Endothelial cell (in vitro differentiated cells): ENCODE measurements around the gene ITCH. TPM values are rescaled to one million over a fixed set of nuclear protein-coding genes. Genes with fewer than 3 reads are reported as not detected.
"Not testable (repeated sequence)": the region's sequence is repeated elsewhere in the genome, so short reads cannot be mapped to it uniquely, and the experiment has no call there.

Experiments used
- DNase-seq: peaks from one replicate; pipeline ENCODE4 v3.0.0; 2021; ENCODE audit warnings: low spot score
- H3K27ac Mint-ChIP-seq: one replicate; pipeline ENCODE4 v1.8.0; 2021; ENCODE audit warnings: mixed read lengths, inconsistent platforms; ENCODE audit not compliant: unreplicated experiment
- H3K27me3 Mint-ChIP-seq: one replicate; pipeline ENCODE4 v1.8.0; 2021; ENCODE audit warnings: mild to moderate bottlenecking, moderate library complexity, mixed read lengths, inconsistent platforms; ENCODE audit not compliant: unreplicated experiment
- H3K36me3 Mint-ChIP-seq: one replicate; pipeline ENCODE4 v1.8.0; 2021; ENCODE audit warnings: mild to moderate bottlenecking, low read depth, mixed read lengths, inconsistent platforms; ENCODE audit not compliant: unreplicated experiment
- H3K4me1 Mint-ChIP-seq: one replicate; pipeline ENCODE4 v1.8.0; 2021; ENCODE audit warnings: mild to moderate bottlenecking, mixed read lengths, inconsistent platforms; ENCODE audit not compliant: unreplicated experiment
- H3K4me3 Mint-ChIP-seq: one replicate; pipeline ENCODE4 v1.8.0; 2021; ENCODE audit warnings: mild to moderate bottlenecking, mixed read lengths, inconsistent platforms; ENCODE audit not compliant: unreplicated experiment
- H3K9me3 Mint-ChIP-seq: one replicate; pipeline ENCODE4 v1.8.0; 2021; ENCODE audit warnings: mixed read lengths, inconsistent platforms; ENCODE audit not compliant: unreplicated experiment
- CTCF ChIP-seq: fragments of 200-600 bp; sonication (generic); IDR thresholded peaks from one replicate; pipeline ENCODE4 v1.5.0; 2021; ENCODE audit warnings: antibody characterized with exemption; ENCODE audit not compliant: unreplicated experiment
- total RNA-seq: library from RNA; stranded (reverse); fragmentation: NEBNext Ultra II Directional; extraction: Animal tissue kit (Norgen Biotek cat#: 25700); gene quantifications from one replicate; pipeline ENCODE4 v1.2.1, GENCODE V29; 2021; ENCODE audit not compliant: unreplicated experiment

ITCH gene
- total RNA-seq, 1 donor from 2014 or later = 46.8 TPM

DNA sequence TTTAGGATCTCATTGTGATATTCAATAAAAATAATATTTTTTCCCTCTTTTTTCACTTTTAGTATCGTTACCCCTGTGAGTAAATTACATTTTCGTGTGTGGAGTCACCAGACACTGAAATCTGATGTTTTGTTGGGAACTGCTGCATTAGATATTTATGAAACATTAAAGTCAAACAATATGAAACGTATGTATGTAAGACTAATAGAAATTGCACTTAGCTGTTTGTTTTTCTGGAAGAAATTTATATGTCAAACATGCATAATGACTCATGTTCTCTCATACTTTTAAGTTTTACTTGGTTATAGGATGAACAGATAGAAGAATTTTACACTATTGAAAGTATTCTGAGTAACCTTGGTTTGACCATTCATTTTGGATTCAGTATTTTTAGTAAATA lies 49.4 kb downstream of the ITCH start:
- no peak for DNase-seq
- H3K4me1 Mint-ChIP-seq = peaks cover 9% of the 10 kb centered on the region
- H3K27ac Mint-ChIP-seq = no peak overlapping the region
- H3K27me3 Mint-ChIP-seq = no peaks in the 10 kb centered on the region
- H3K9me3 Mint-ChIP-seq = no peaks in the 10 kb centered on the region
- TF ChIP-seq CTCF = no peak
- no peak overlapping the region for H3K4me3 Mint-ChIP-seq
- peaks cover 29% of the 10 kb centered on the region for H3K36me3 Mint-ChIP-seq

DNA sequence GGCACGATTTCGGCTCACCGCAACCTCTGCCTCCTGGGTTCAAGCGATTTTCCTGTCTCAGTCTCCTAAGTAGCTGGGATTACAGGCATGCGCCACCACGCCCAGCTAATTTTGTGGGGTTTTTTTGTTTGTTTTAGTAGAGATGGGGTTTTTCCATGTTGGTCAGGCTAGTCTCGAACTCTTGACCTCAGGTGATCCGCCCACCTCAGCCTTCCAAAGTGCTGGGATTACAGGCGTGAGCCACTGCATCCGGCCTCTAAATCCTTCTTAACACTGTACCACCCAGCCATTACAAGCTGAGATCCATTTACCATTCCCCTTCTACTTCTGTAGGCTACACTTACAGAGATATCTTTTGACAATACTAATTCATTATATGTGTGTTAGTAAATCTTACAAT lies 51.5 kb downstream of the ITCH start:
- H3K9me3 Mint-ChIP-seq, H3K27me3 Mint-ChIP-seq, H3K27ac Mint-ChIP-seq, DNase-seq, H3K4me1 Mint-ChIP-seq, H3K4me3 Mint-ChIP-seq: not testable (repeated sequence)
- peaks cover 14% of the 10 kb centered on the region for H3K36me3 Mint-ChIP-seq

- peak overlapping the region; percentile 51 for H3K27ac Mint-ChIP-seq
- DNase-seq = no peak
- peaks cover 14% of the 10 kb centered on the region for H3K36me3 Mint-ChIP-seq
- no peak overlapping the region for H3K4me3 Mint-ChIP-seq
- TF ChIP-seq CTCF = no peak
- H3K4me1 Mint-ChIP-seq = peaks cover 7% of the 10 kb centered on the region
- H3K9me3 Mint-ChIP-seq = no peaks in the 10 kb centered on the region
- no peaks in the 10 kb centered on the region for H3K27me3 Mint-ChIP-seq
Measured at GRCh38 chr20:34415079-34415478, 52.0 kb downstream of the ITCH start.

GRCh38 chr20:34420146-34420545 lies 57.1 kb downstream of the ITCH start:
- TF ChIP-seq CTCF = no peak
- no peaks in the 10 kb centered on the region for H3K9me3 Mint-ChIP-seq
- H3K36me3 Mint-ChIP-seq = peaks cover 14% of the 10 kb centered on the region
- no peak for DNase-seq
- no peak overlapping the region for H3K4me3 Mint-ChIP-seq
- H3K27ac Mint-ChIP-seq = no peak overlapping the region
- peaks cover 8% of the 10 kb centered on the region for H3K4me1 Mint-ChIP-seq
- no peaks in the 10 kb centered on the region for H3K27me3 Mint-ChIP-seq

DNA sequence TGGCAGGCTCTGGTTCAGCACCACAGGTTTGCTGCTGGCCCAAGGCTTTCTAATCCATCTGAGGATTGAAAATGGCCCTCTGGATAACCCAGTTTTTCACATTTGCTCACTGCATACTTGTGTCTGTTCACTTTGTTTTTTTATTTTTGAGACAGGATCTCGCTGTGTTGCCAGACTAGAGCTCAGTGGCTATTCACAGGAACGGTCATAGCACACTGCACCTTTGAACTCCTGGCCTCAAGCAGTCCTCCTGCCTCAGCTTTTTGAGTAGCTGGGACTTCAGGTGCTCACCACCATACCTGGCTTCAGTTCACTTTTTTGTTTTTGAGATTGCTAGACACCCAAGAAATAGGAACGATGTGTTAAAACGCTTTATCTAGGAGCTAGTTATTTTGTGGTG lies 57.9 kb downstream of the ITCH start:
- Mint-ChIP-seq H3K9me3 (no peaks in the 10 kb centered on the region), H3K27me3 (no peaks in the 10 kb centered on the region), H3K4me3 (no peak overlapping the region), H3K36me3 (peaks cover 16% of the 10 kb centered on the region), H3K4me1 (peaks cover 15% of the 10 kb centered on the region), H3K27ac (no peak overlapping the region)
- no peak for DNase-seq
- TF ChIP-seq CTCF = no peak
